Raji (cell line): Measurements from ENCODE around the gene P2RX6.

Experiments used
- POLR2A ChIP-seq: IDR thresholded peaks from 2 replicates; pipeline ENCODE4 v1.6.1; 2011; ENCODE audit warnings: low read depth, low read length, control low read depth; ENCODE audit not compliant: insufficient read depth

The P2RX6 gene

GRCh38 chr22:21014726-21015465, at the start of gene P2RX6:
TSS of gene P2RX6 (plus strand) at chr22:21015165. CDS start at chr22:21015175, 10 bp downstream.
- TF ChIP-seq POLR2A, result no peak

- no peak for TF ChIP-seq POLR2A
Measured at GRCh38 chr22:20965888-20966855, 48.8 kb upstream of the P2RX6 start.

GRCh38 chr22:20966883-20967696, 47.9 kb upstream of the P2RX6 start, which contains the start of gene AIFM3:
TSS of gene AIFM3 (plus strand) at chr22:20967255. CDS start at chr22:20967945, 690 bp downstream.
- TF ChIP-seq POLR2A, result no peak

GRCh38 chr22:20967697-20968211, 47.2 kb upstream of the P2RX6 start:
- TF ChIP-seq POLR2A, result no peak

GRCh38 chr22:20968281-20968977, 46.5 kb upstream of the P2RX6 start:
- no peak for TF ChIP-seq POLR2A

GRCh38 chr22:20970939-20971657, 43.9 kb upstream of the P2RX6 start:
- TF ChIP-seq POLR2A, result no peak

GRCh38 chr22:20972933-20973577, 41.9 kb upstream of the P2RX6 start:
- no peak for TF ChIP-seq POLR2A

- TF ChIP-seq POLR2A, result no peak
Measured at GRCh38 chr22:20973634-20974286, 41.2 kb upstream of the P2RX6 start.

- TF ChIP-seq POLR2A, result no peak
Measured at GRCh38 chr22:20974336-20974955, 40.5 kb upstream of the P2RX6 start.

- no peak for TF ChIP-seq POLR2A
Measured at GRCh38 chr22:20975541-20976290, 39.2 kb upstream of the P2RX6 start.

GRCh38 chr22:20976291-20976877, 38.6 kb upstream of the P2RX6 start:
- TF ChIP-seq POLR2A, result no peak
